ENCODE results near the gene GOLGA7B. TPM values are rescaled to one million over a fixed set of nuclear protein-coding genes. Genes with fewer than 3 reads are reported as not detected.
A peak's percentile ranks its signal among the peaks of the same experiment; 100 is the strongest.

The GOLGA7B gene
- not detected for polyA plus RNA-seq (2013, experiment 1 of 2)
- not detected for polyA plus RNA-seq (2013, experiment 2 of 2)

DNA sequence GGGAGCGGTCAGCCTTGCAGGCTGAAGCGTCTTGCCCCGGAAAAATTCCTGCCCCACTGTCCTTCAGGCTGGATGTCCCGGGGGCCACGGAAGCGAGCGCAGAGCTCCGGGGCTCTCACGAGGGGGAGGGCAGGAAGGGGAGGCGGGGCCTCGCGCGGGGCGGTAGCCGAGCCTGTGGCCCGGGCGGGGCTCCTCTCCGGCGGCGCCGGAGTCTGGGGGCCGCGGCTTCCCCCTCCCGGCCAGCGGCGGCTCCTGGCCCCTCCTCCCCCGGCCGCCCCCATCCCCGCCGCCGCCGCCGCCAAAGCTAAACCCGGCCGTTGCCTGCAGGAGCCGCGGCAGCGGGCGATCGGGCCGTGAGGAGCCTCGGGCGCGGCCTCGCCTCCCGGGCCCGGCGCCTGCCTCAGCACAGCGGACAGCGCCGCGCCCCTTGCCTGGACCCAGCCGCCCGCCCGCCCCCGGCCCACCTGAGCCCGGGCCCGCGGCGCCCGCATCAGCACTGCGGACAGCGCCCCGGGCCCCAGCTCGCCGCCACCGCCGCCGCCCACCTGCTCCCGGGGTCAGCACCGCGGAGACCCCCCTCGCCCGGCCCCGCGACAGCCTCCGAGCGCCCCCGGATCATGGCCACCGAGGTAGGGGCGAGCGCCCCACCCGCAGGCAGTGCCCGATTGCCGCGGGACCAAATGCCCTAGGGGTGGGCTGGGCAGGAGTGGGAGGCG, at the start of gene GOLGA7B:
GOLGA7B (plus strand) TSS at position 157 of the 716 bp plus-strand sequence; CDS start at position 618, 461 bp downstream.
- Histone ChIP-seq H2BK120ac (ENCODE audit: low read depth, low read length) (no peak within 1 kb of the TSS), H3K14ac (ENCODE audit: low read length in 2 of 2) (peak within 1 kb of the TSS in 1 of 2 experiments; percentile 7), H3K36me3 (ENCODE audit: control insufficient read depth in 1 of 2, insufficient read depth in 2 of 2, low read depth in 1 of 2, low read length in 2 of 2) (no peaks in the 10 kb centered on the region), H3K23ac (ENCODE audit: low read length in 2 of 2) (no peak within 1 kb of the TSS), H3K4ac (ENCODE audit: low read depth in 1 of 2, low read length in 2 of 2) (no peak within 1 kb of the TSS), H3K9ac (ENCODE audit: low read length) (no peak within 1 kb of the TSS), H4K8ac (ENCODE audit: low read length) (no peak within 1 kb of the TSS), H2BK15ac (ENCODE audit: low read depth, poor library complexity, severe bottlenecking) (no peak within 1 kb of the TSS), H3K4me3 (ENCODE audit: insufficient read depth in 1 of 2, low read depth in 1 of 2, low read length in 2 of 2) (peak within 1 kb of the TSS; percentile 48 to 56), H3K27me3 (ENCODE audit: control insufficient read depth in 1 of 2, insufficient read depth in 1 of 2, low read length in 2 of 2) (peaks cover 65 to 71% of the 10 kb centered on the region in 2 experiments), H3K79me1 (replicated peaks; ENCODE audit: low read length, poor library complexity, severe bottlenecking) (no peaks in the 10 kb centered on the region), H3K9me3 (ENCODE audit: control insufficient read depth, low read length) (no peaks in the 10 kb centered on the region), H2BK12ac (ENCODE audit: low read length in 2 of 2) (no peak within 1 kb of the TSS), H2AK5ac (ENCODE audit: low read length, severe bottlenecking) (no peak within 1 kb of the TSS), H2AFZ (ENCODE audit: low read depth, low read length) (no peak within 1 kb of the TSS), H3K18ac (ENCODE audit: low read depth in 1 of 2, low read length in 2 of 2) (no peak within 1 kb of the TSS), H3K4me2 (ENCODE audit: low read length, poor library complexity, severe bottlenecking) (peak within 1 kb of the TSS; percentile 88), H3K4me1 (ENCODE audit: control insufficient read depth, insufficient read depth, low read depth, low read length) (peaks cover 11% of the 10 kb centered on the region), H4K91ac (ENCODE audit: low read length) (no peak within 1 kb of the TSS), H2BK5ac (ENCODE audit: low read depth, low read length, poor library complexity, severe bottlenecking) (no peak within 1 kb of the TSS), H3K27ac (ENCODE audit: low read length, poor library complexity, severe bottlenecking) (no peak within 1 kb of the TSS)
- peak; percentile 24 for DNase-seq
- under 1% methylated on average over 43 of the region's 87 CpGs for WGBS

DNA sequence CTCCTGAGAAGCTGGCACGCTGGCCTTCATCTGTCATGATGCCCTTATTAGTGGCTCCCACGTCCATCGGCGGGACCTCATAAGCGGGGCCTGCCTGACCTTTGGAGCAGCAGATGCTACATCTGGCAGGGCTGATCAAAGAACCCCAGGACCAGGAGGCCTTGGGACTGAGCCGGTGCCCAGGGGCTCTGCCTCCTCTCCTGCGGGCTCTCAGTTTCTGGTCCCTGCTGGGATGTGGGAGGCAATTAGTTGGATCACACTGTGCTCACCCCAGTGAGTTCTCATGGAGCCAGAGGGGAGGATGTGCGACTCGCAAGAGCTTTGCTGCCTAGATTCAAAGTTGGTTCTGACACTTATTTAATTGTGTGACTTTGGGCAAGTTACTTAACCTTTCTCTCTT, 49.2 kb upstream of the GOLGA7B start:
- Histone ChIP-seq H3K14ac (ENCODE audit: low read length in 2 of 2) (no peak overlapping the region), H2BK15ac (ENCODE audit: low read depth, poor library complexity, severe bottlenecking) (no peak overlapping the region), H4K8ac (ENCODE audit: low read length) (no peak overlapping the region), H2AFZ (ENCODE audit: low read depth, low read length) (no peak overlapping the region), H2BK12ac (ENCODE audit: low read length in 2 of 2) (no peak overlapping the region), H3K27me3 (ENCODE audit: control insufficient read depth in 1 of 2, insufficient read depth in 1 of 2, low read length in 2 of 2) (peaks cover 42 to 73% of the 10 kb centered on the region in 2 experiments), H3K79me1 (replicated peaks; ENCODE audit: low read length, poor library complexity, severe bottlenecking) (no peaks in the 10 kb centered on the region), H2BK5ac (ENCODE audit: low read depth, low read length, poor library complexity, severe bottlenecking) (no peak overlapping the region), H3K4me2 (ENCODE audit: low read length, poor library complexity, severe bottlenecking) (no peak overlapping the region), H3K4me1 (ENCODE audit: control insufficient read depth, insufficient read depth, low read depth, low read length) (no peaks in the 10 kb centered on the region), H3K4me3 (ENCODE audit: insufficient read depth in 1 of 2, low read depth in 1 of 2, low read length in 2 of 2) (no peak overlapping the region), H3K4ac (ENCODE audit: low read depth in 1 of 2, low read length in 2 of 2) (no peak overlapping the region), H3K27ac (ENCODE audit: low read length, poor library complexity, severe bottlenecking) (no peak overlapping the region), H4K91ac (ENCODE audit: low read length) (no peak overlapping the region), H3K9me3 (ENCODE audit: control insufficient read depth, low read length) (peaks cover 26% of the 10 kb centered on the region), H3K36me3 (ENCODE audit: control insufficient read depth in 1 of 2, insufficient read depth in 2 of 2, low read depth in 1 of 2, low read length in 2 of 2) (no peaks in the 10 kb centered on the region), H3K18ac (ENCODE audit: low read depth in 1 of 2, low read length in 2 of 2) (no peak overlapping the region), H2BK120ac (ENCODE audit: low read depth, low read length) (no peak overlapping the region), H3K9ac (ENCODE audit: low read length) (no peak overlapping the region), H2AK5ac (ENCODE audit: low read length, severe bottlenecking) (no peak overlapping the region), H3K23ac (ENCODE audit: low read length in 2 of 2) (no peak overlapping the region)
- WGBS = 92% methylated on average over 9 of the region's 9 CpGs
- no peak for DNase-seq

DNA sequence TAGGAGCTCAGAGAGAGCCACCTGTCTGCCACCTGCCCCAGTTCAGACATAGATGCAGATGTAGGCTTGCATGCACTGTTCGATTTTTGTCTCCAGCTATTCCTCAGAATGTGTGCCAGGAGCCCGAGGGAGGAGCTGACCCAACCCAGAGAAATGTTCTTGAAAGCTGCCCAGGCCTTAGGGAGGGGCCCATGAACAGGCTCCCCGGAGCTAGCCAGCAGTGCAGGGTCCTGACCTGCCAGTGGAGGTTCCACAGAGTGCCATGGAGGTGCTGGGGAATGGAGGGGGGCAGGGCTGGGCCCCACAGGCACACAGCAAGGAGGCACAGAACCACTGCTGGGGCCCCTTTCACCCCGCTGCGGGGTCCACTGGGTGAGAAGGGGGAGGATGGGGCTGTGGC, 48.2 kb upstream of the GOLGA7B start:
- Histone ChIP-seq H2BK120ac (ENCODE audit: low read depth, low read length) (no peak overlapping the region), H3K9ac (ENCODE audit: low read length) (no peak overlapping the region), H2BK15ac (ENCODE audit: low read depth, poor library complexity, severe bottlenecking) (no peak overlapping the region), H3K4me2 (ENCODE audit: low read length, poor library complexity, severe bottlenecking) (no peak overlapping the region), H3K18ac (ENCODE audit: low read depth in 1 of 2, low read length in 2 of 2) (no peak overlapping the region), H4K8ac (ENCODE audit: low read length) (no peak overlapping the region), H3K9me3 (ENCODE audit: control insufficient read depth, low read length) (peaks cover 26% of the 10 kb centered on the region), H3K4me1 (ENCODE audit: control insufficient read depth, insufficient read depth, low read depth, low read length) (no peaks in the 10 kb centered on the region), H2BK5ac (ENCODE audit: low read depth, low read length, poor library complexity, severe bottlenecking) (no peak overlapping the region), H3K79me1 (replicated peaks; ENCODE audit: low read length, poor library complexity, severe bottlenecking) (no peaks in the 10 kb centered on the region), H3K23ac (ENCODE audit: low read length in 2 of 2) (no peak overlapping the region), H3K14ac (ENCODE audit: low read length in 2 of 2) (no peak overlapping the region), H3K27ac (ENCODE audit: low read length, poor library complexity, severe bottlenecking) (no peak overlapping the region), H2AFZ (ENCODE audit: low read depth, low read length) (no peak overlapping the region), H3K27me3 (ENCODE audit: control insufficient read depth in 1 of 2, insufficient read depth in 1 of 2, low read length in 2 of 2) (peaks cover 45 to 79% of the 10 kb centered on the region in 2 experiments), H3K4me3 (ENCODE audit: insufficient read depth in 1 of 2, low read depth in 1 of 2, low read length in 2 of 2) (no peak overlapping the region), H4K91ac (ENCODE audit: low read length) (no peak overlapping the region), H3K36me3 (ENCODE audit: control insufficient read depth in 1 of 2, insufficient read depth in 2 of 2, low read depth in 1 of 2, low read length in 2 of 2) (no peaks in the 10 kb centered on the region), H2AK5ac (ENCODE audit: low read length, severe bottlenecking) (no peak overlapping the region), H2BK12ac (ENCODE audit: low read length in 2 of 2) (no peak overlapping the region), H3K4ac (ENCODE audit: low read depth in 1 of 2, low read length in 2 of 2) (no peak overlapping the region)
- DNase-seq = no peak
- WGBS = 67% methylated on average over 5 of the region's 5 CpGs

DNA sequence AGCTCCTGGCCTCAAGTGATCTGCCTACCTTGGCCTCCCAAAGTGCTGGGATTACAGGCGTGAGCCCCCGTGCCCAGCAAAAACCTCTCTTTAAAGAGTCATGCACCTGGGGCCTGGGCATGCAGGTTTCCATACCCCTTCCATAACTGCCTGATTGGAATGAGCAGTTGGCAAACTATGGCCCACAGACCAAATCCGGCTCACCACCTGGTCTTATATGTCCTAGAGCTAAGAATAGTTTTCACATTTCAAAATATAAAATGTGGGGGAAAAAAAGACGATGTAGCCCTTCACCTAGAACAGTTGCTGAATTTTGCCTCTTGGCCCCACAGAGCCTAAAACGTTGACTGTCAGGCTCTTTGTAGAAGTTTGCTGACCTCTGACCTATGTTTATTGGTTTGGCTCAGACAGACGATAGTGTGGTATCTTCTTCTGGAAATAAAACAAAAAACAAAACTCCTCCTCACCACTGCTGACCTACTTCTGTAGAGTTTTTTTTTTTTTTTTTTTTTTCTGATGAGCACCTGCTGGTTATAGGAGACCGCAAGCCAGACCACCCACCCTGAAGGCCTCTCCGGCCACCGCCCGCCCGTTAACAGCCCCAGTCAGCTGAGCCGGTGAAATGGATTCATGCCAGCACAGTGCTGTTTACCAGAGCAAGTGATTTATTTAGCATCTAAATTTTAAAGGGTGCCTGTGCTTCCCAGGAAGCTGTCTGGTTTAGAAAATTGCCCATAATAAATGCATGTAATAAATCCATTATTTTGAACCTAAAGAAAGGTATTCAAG, 44.4 kb upstream of the GOLGA7B start:
- no peak overlapping the region for H4K8ac ChIP-seq (ENCODE audit: low read length)
- no peak overlapping the region for H3K18ac ChIP-seq (ENCODE audit: low read depth in 1 of 2, low read length in 2 of 2)
- H3K4me1 ChIP-seq (ENCODE audit: control insufficient read depth, insufficient read depth, low read depth, low read length) = no peaks in the 10 kb centered on the region
- no peak overlapping the region for H3K23ac ChIP-seq (ENCODE audit: low read length in 2 of 2)
- no peaks in the 10 kb centered on the region for H3K36me3 ChIP-seq (ENCODE audit: control insufficient read depth in 1 of 2, insufficient read depth in 2 of 2, low read depth in 1 of 2, low read length in 2 of 2)
- no peaks in the 10 kb centered on the region for H3K9me3 ChIP-seq (ENCODE audit: control insufficient read depth, low read length)
- H2BK5ac ChIP-seq (ENCODE audit: low read depth, low read length, poor library complexity, severe bottlenecking) = no peak overlapping the region
- H3K14ac ChIP-seq (ENCODE audit: low read length in 2 of 2) = no peak overlapping the region
- H3K4me2 ChIP-seq (ENCODE audit: low read length, poor library complexity, severe bottlenecking) = no peak overlapping the region
- H2AFZ ChIP-seq (ENCODE audit: low read depth, low read length) = no peak overlapping the region
- H3K79me1 ChIP-seq (replicated peaks; ENCODE audit: low read length, poor library complexity, severe bottlenecking) = no peaks in the 10 kb centered on the region
- H3K4ac ChIP-seq (ENCODE audit: low read depth in 1 of 2, low read length in 2 of 2) = no peak overlapping the region
- no peak overlapping the region for H3K27ac ChIP-seq (ENCODE audit: low read length, poor library complexity, severe bottlenecking)
- H2BK15ac ChIP-seq (ENCODE audit: low read depth, poor library complexity, severe bottlenecking) = no peak overlapping the region
- H4K91ac ChIP-seq (ENCODE audit: low read length) = no peak overlapping the region
- no peak overlapping the region for H2BK12ac ChIP-seq (ENCODE audit: low read length in 2 of 2)
- no peak overlapping the region for H3K9ac ChIP-seq (ENCODE audit: low read length)
- WGBS = 61% methylated on average over 10 of the region's 12 CpGs
- H2BK120ac ChIP-seq (ENCODE audit: low read depth, low read length) = no peak overlapping the region
- peaks cover 33 to 69% of the 10 kb centered on the region in 2 experiments for H3K27me3 ChIP-seq (ENCODE audit: control insufficient read depth in 1 of 2, insufficient read depth in 1 of 2, low read length in 2 of 2)
- no peak for DNase-seq
- H3K4me3 ChIP-seq (ENCODE audit: insufficient read depth in 1 of 2, low read depth in 1 of 2, low read length in 2 of 2) = no peak overlapping the region
- H2AK5ac ChIP-seq (ENCODE audit: low read length, severe bottlenecking) = no peak overlapping the region
